GM12873 (cell line): ENCODE results near the gene MREG.
A peak's percentile ranks its signal among the peaks of the same experiment; 100 is the strongest.

Experiments used
- TF ChIP-seq, protein P1 (sequence below): IDR thresholded peaks from 2 replicates; pipeline ENCODE4 v1.5.1; 2012; ENCODE audit warnings: low read depth, mild to moderate bottlenecking, moderate library complexity, low read length, control low read depth; ENCODE audit not compliant: insufficient read depth; ENCODE audit errors: missing control alignments

MREG gene

DNA sequence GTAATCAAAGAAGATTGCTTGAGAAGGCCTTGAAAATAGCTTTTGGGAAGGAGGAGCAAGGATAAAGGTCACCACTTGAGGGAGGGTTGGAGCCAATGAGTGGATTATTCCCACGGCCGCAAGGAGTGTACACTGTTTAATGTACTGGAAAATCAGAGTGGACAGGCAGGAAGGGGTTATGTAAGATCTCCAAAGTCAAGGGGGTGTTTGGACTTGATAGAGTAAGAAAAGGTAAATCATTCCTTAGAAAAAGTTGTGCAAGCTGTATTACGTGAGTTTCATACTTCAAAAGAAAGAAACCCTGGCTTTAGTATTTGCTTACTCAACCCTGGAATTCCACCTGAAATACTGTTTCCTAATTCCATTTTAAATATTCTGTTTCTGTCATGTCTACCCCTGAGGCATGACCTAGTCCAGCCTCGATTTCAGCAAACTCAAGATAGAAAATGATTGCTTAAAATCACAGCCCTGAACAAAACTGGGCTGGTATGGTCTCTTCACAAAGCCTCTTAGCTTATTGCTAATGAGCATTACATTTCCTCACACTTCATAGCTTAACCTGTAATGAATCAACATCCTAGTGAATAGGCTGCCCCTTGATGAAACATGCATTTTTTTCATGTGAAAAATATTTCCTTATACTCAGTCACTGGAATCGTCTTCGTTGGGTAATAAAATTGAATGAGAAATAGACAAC, 1.1 kb downstream of the MREG start:
- TF ChIP-seq, protein P1, sequence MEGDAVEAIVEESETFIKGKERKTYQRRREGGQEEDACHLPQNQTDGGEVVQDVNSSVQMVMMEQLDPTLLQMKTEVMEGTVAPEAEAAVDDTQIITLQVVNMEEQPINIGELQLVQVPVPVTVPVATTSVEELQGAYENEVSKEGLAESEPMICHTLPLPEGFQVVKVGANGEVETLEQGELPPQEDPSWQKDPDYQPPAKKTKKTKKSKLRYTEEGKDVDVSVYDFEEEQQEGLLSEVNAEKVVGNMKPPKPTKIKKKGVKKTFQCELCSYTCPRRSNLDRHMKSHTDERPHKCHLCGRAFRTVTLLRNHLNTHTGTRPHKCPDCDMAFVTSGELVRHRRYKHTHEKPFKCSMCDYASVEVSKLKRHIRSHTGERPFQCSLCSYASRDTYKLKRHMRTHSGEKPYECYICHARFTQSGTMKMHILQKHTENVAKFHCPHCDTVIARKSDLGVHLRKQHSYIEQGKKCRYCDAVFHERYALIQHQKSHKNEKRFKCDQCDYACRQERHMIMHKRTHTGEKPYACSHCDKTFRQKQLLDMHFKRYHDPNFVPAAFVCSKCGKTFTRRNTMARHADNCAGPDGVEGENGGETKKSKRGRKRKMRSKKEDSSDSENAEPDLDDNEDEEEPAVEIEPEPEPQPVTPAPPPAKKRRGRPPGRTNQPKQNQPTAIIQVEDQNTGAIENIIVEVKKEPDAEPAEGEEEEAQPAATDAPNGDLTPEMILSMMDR: no peak

DNA sequence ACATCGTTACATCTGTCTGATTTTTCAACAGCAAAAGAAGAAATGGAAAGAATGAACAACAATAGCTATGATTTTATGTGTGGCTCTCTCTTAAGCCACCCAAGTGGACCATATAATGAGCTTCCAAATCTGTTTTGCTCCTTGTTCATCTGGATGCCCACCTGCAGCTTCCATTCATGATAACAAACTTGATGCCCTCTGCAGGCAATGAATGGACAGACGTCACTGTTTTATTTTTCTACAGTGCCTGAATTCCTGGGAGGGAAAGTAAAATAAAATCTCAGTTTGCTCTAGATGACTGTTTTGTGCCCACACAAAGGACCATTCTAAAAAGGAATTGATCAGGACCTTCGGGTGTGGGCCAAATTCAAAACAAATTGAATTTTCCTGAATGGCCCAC, 5.0 kb downstream of the MREG start:
- TF ChIP-seq, protein P1: no peak

DNA sequence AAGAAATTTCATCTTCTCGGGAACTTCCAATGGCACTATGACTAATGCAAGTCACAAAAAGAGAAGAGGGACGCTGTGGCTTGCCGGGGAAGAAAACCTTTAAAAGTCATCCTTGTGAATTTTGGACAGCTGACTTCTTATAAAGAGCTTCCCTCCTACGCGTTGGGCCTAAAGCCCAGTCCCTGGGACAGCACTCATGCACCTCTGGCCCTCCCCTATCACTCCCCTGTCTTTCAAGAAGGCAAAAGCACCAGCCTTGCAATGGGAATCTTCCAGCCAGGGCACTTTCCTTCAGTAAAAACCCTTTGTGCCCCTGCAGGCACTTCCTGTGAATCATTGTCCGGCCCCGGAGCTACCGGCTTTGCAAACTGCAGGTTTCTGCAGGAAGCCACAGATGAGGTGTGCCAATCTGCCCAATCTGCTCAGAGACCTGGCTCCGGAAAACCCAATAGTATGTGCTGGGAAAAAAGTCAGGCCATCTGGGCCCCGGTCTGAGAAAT, 7.1 kb downstream of the MREG start:
- TF ChIP-seq, protein P1: peak; percentile 20

DNA sequence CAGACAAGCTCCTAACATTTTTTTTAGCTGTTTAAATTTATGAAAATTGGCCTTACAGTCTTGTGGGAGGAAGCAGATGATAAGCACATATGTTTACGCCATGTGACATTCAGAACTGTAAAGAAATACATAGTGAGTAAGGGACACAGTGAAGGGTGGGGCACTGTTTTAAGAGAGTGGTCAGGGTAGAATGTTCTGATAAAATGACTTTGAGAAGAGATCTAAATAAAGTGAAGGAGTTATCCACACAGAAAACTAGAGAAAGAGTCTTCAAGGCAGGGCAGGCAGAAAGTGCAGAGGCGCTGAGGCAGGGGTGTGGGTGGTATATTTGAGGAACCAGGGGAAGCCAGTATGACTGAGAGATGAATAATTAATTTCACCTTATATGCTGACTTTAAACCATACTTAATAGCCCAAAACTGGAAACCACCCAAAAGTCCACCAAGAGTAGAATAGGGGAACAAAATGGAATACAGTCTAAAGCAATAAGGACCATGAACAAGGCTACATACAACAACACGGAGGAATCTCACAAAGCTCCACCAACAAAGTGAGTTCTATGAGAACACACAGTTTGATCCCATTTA, 8.6 kb downstream of the MREG start:
- TF ChIP-seq, protein P1: no peak

DNA sequence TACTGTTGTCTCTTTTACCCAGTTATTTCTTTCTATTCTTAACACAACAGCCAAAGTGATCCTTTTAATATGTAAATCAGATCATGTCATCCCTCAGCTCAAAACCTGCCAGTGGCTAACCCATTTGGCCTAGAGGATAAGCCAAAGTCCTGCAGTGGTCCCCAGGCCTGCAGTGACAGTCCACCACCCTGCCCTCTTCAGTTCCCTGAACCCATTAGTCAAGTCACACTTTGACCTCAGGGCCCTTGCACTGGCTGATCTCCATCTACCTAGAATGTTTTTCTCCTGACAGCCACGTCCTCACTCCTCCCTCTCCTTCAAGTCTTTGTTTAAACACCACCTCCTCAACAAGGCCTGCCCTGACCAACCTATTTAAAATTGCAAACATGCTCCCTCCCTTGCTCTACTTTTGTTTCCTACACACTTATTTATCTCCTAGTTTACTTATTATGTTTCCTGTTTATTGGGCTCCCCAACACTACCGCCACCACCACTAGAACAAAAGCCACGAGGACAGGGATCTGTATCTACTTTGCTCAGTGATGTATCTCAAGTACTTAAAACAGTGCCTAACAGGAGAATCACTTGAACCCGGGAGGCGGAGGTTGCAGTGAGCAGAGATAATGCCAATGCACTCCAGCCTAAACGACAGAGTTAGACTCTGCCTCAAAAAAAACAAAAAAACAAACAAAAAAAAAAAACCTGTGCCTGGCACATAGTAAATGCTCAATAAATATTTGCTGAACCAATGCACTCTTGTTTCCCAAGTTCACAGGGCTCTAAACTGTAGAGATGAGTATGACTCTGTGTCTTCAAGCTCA, 9.3 kb downstream of the MREG start:
- TF ChIP-seq, protein P1: no peak

DNA sequence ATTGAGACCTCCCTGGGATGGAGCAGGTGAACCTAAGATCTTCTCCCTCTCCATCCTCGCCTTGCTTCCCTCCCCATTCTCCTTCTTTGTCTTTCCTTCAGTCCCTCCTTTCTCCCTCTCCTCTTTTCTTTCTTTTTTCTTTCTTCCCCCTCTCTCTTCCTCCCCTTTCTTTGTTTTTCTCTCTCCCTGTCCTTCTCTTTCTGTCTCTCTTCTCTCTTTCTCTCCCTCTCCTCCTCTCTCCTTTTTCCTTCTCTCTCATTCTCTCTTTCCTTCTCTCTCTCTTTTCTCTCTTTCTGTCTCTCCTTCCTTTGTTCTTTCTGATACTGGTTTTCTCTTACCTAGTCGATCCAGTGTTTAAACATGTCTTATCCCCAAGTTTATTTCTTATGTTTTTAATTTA, 10.7 kb downstream of the MREG start:
- TF ChIP-seq, protein P1: no peak

DNA sequence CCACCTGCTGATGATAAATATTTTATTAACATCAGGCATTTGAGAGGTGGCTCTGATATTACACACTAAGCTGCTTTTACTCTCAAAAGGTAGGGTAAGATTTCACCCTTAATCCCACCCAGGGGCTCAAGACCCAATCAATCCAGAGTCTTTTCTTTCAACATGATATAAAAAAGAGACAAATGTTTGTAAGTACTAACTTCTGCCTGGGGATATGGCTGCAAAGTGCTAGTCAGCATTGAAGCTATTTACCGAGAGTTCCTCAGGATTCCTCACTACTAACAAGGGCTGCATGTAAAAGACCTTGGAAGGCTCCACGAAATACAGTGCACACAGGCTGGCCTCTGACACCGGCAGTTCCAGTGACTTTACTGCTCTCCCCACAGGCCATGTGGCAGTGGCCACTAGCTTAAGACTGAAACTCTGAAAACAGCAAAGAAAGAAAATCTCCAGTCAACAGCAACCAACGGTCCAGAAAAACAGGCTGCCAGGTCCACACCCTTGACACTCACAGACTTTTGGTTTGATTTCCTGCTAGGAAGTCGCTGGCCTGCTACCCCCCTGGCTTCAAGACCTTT, 11.2 kb downstream of the MREG start:
- TF ChIP-seq, protein P1: no peak
